OCI-LY1 (cell line): ENCODE results near the gene ZNF322.

Experiments
- CTCF ChIP-seq: fragments of 200-600 bp; sonication (generic), shearing (Covaris generic); IDR thresholded peaks from 2 replicates; pipeline ENCODE4 v1.5.1; 2017; ENCODE audit warnings: mild to moderate bottlenecking, antibody characterized with exemption, low read length, moderate library complexity, mixed read lengths
- EZH2 ChIP-seq: fragments of 200-600 bp; sonication (generic), shearing (Covaris generic); IDR thresholded peaks from 2 replicates; pipeline ENCODE4 v1.8.0; 2017; ENCODE audit warnings: borderline replicate concordance, mixed run types, mild to moderate bottlenecking, antibody characterized with exemption, low read length, moderate library complexity, mixed read lengths

- TF ChIP-seq CTCF (no peak), EZH2 (no peak)
Observed at GRCh38 chr6:26623339-26623859, 36.1 kb downstream of the ZNF322 start.
